Measurements from ENCODE around the gene ADCK2.

- no peak for TF ChIP-seq CTCF (IDR thresholded peaks at IDR 0.05)
- no peak for TF ChIP-seq EZH2 (IDR thresholded peaks at IDR 0.05)
- TF ChIP-seq EZH2phosphoT487 (IDR thresholded peaks at IDR 0.05): no peak
These were observed 23.4 kb downstream of the ADCK2 start for GRCh38 chr7:140696024-140696679.

Data from neural progenitor cell (in vitro differentiated cells).